NCI-H128 (cell line): ENCODE results near the gene BIK.
"Not testable (repeated sequence)": the region's sequence is repeated elsewhere in the genome, so short reads cannot be mapped to it uniquely, and the experiment has no call there.

Experiments used
- DNase-seq: peaks from one replicate; lab custom pipeline; 2025; ENCODE audit not compliant: unreplicated experiment; lab: John Stamatoyannopoulos, UW

The BIK gene

DNA sequence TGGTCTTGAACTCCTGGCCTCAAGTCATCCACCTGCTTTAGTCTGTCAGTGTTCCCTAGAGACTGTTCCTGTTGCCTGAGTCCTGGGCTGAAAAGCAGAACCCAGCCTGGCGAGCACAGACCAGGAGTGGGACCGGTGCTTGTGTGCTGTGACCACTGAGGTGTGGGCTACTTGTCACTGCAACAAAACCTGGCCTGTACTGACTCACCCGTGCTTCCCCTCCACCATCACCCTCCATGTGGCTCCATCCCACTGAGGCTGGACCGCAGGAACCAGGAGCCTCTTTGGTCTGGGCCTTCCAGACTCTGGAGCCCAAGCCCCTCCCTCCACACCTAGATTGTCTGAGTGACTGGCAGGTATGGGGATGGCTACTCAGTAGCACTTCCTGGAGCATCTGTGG, 24.0 kb downstream of the BIK start:
- DNase-seq = no peak

DNA sequence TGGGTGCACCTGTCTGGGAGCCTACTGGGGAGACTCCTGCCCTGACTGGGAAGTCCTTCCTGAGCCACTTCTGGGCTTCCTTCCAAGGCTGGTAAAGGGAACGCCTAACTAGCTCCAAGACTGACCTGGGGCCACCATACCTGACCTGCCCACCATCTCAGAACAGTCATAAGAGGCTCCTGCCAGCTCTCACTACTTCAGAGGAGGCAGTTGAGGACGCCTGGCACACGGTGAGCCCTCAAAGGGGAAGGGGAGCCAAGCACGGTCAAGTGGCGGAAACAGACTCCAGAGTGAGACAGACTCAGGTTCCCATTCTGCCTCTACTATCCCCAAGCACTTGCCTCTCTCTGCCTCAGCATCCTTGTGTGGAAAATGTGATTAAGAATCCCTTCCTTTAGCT, 25.0 kb downstream of the BIK start:
- DNase-seq = no peak

DNA sequence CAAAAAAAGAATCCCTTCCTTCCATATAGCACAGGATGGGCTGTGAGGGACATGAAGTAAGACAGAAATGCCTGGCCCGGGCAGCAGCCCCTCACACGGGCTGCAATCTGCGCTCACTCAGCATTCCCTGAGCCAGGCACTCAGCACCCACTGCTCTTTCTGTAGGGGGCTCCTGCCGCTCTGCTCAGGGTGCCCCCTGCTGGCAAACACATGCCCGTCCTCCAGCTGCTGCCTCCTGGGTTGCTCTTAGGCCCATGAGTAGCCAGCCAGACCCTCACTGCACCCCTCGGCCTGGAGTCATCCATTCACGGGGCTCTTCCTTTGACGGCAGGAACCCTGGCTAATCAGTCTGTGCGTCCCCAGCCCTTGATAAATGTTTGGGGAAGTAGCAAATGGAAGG, 25.7 kb downstream of the BIK start:
- no peak for DNase-seq

DNA sequence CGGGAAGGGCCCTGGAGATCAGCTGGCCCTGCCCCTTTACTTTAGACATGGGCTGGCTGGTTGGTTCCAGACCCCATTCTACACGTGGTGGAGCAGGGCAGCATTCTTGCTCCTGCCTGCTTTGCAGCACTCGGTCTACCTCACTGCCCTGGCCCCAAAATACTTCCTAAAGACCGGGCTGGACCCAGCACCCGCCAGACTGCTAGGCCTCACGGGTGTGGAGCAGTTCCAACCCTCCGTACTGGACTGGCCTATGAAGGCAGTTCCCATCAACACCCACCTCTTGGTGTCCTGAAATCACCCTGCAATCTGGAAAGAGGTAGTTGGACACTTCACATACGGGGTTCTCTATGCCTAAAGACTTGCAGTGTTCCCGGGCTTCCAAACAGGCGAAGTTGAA, 26.3 kb downstream of the BIK start:
- no peak for DNase-seq

DNA sequence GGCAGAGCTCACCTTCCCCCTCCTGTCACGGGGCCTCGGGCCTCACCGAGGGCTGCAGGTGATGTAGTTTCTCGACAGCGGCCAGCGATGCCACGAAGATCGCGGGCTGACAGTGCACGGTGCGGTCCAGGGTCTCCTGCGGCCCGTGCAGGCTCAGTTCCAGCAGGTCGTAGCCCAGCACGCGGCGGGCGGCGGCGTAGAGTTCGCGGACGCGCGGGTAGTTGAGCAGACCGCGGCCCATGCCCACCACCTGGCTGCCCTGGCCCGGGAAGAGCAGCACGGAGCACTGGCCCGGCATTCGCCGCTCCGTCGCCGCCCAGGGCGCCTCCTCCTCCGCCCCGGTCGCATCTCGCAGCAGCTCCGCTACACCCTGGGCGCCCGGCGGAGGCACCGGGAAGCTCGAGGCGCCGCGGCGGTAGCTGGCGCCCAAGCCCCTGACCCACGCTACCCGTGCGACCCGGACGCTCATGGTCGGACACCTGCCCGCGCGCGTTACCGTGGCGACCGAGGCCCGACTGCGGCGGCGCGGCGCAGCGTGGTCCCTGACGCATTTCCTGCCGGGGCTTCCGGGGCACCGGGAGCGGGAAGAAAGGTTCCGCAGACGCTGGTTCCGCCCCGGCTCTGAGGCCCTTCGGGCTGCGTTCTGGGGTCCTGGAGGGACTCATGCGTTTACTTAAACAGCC, 32.5 kb downstream of the BIK start, which contains the start of gene MCAT:
MCAT (minus strand) TSS at position 519 of the 683 bp plus-strand sequence; CDS start at position 469, 50 bp downstream.
- DNase-seq = peak; percentile 63

DNA sequence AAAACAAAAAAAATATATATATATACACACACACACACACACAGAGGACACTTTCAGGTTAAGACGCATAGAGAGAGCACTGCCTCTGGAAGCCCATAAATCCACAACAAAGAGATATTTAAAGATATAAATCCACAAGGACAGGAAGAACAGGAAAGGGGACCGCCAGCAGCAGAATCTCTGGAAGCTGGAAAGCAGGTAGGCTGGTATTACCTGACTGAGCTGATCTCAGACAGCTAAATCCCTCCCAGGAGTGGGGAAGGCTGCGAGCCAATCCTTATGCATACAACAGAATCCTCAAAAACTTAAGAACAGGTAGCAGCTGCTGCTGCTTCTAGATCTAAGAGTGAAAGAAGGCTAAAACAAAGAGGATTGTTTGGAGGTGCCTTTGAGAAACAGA, 34.4 kb downstream of the BIK start:
- DNase-seq = no peak

DNA sequence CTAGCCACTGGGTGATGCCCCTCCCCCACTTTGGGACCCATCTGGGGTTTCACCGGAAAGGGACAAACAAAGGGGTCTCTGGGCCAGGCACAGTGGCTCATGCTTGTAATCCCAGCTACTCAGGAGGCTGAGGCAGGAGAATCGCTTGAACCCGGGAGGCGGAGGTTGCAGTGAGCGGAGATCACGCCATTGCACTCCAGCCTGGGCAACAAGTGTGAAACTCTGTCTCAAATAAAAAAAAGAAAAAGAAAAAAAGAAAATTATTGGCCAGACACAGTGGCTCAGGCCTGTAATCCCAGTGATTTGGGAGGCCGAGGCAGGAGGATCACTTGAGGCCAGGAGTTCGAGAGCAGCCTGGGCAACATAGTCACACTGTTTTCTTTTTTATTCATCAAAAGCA, 34.8 kb downstream of the BIK start:
- not testable (repeated sequence) for DNase-seq

DNA sequence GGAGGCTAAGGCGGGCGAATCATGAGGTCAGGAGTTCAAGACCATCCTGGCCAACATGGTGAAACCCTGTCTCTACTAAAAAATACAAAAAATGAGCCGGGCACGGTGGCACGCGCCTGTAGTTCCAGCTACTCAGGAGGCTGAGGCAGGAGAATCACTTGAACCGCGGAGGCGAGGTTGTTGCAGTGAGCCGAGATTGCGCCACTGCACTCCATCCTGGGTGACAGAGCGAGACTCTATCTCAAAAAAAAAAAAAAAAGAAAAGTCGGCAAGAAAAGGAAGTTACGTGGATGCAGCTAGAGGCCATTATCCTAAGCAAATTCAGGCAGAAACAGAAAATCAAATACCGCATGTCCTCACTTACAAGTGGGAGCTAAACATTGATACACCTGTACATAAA, 35.8 kb downstream of the BIK start:
- not testable (repeated sequence) for DNase-seq

DNA sequence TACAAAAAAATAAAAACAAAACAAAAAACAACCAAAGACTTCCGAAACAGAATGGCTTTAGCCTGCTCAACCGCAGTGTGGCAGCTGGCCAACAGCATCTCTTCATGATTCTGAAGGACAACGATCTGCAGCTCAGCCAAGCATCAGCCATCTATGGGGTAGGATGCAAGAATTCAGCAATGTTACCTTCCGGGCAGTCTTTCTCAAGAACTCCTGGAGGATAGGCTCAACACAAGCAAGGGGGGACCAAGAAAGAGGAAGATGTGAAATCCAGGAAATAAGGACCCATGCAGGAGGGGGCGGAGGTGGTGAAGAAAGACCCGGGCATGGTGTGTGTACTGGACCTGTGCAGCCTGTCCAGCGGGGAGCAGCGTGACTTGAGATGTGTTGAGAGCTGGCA, 37.3 kb downstream of the BIK start:
- DNase-seq = no peak

DNA sequence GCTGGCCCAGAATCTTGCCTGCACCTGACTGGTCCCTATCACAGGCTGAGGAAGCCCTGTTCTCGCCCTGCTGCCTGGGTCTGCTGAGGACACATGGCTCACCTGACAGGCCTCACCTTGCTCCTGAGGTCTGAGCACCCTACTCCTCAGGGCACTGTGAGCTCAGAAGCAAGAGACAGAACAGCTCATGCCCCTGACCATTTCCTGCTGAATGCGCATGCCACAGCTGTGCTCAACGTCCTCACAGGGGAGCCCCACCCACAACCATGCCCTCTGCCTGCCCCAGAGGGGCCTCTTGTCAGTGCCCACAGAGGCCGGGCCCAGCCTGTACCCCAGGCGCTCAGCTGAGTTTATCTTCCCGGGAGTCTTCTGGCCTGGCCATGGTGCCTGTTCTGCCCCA, 38.0 kb downstream of the BIK start:
- DNase-seq = no peak

DNA sequence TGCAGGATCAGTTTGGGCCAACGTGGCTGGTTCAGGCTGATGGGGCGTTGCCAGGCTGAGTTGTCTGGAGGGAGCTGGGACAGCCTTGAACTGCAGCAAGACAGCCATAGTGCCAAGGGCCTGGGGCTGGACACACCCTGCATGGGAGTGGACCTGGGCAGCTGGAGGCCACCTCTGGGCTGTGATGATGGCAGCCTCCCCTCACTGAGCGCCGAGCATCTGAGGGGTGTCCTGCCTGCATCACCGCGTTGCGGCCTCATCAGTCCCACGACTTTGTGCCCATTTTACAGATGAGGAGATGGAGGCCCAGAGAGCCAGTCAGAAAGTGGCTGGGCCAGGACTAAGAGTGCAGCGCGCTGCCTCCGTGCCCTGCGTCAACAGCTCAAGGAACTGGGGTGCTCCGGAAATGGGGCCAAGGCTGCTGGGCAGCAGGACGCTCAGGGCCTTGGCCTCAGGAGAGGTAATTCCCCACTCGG, 40.2 kb downstream of the BIK start:
- no peak for DNase-seq

DNA sequence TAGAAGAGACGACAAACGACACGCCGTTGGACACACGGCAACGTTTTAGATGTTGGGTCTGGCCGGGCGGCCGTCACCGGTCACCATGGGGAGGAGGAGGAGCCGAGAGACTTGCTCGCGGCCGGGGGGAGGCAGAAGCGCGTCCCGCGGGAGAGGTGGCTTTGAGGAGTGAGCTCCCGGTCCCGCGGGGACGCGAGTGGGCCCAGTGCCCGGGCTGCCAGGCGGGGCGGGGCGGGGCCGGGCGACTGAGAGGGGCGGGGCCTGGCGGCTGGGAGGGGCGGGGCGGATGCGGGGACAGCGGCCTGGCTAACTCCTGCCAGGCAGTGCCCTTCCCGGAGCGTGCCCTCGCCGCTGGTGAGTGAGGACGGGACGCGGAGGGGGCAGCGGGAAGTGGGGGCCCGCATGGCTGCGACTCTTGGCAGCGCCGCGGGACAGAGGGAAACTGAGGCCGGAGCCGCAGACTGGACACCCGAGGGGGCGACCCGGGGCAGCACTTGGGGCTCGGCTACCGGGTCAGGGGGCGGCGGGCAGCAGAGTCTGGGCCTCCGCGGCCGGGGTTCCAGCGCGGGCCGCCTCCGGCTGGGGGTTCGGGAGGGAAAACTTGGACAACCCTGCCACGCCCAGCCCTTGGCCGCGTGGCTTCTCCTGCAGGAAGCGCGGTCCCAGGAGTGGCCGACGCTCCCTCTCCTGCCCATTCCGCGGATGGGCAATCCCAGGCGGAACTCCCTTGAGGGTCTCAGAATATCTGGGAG, 40.9 kb downstream of the BIK start, which contains the start of gene TSPO:
TSPO (plus strand) TSS at position 309 of the 752 bp plus-strand sequence. CDS start 7,680 bp downstream, outside the sequence.
- no peak for DNase-seq

DNA sequence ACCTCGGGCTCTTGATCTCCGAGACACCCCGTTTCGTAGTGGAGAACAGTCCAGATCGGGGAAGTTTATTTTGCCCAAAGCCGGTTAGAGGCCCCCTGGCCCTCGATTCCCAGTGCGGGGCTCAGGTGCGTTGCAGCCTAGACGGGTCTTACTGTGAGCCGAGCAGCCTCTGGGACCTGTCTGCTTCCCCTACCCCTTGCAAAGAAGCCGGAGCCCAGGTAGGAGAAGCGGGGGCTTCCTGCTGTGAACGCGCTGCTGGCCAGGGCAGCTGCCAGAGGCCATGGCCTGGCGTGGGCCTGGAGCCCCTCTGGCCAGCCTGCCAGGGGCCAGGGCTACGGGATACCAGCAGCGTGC, 41.4 kb downstream of the BIK start:
- DNase-seq = no peak

DNA sequence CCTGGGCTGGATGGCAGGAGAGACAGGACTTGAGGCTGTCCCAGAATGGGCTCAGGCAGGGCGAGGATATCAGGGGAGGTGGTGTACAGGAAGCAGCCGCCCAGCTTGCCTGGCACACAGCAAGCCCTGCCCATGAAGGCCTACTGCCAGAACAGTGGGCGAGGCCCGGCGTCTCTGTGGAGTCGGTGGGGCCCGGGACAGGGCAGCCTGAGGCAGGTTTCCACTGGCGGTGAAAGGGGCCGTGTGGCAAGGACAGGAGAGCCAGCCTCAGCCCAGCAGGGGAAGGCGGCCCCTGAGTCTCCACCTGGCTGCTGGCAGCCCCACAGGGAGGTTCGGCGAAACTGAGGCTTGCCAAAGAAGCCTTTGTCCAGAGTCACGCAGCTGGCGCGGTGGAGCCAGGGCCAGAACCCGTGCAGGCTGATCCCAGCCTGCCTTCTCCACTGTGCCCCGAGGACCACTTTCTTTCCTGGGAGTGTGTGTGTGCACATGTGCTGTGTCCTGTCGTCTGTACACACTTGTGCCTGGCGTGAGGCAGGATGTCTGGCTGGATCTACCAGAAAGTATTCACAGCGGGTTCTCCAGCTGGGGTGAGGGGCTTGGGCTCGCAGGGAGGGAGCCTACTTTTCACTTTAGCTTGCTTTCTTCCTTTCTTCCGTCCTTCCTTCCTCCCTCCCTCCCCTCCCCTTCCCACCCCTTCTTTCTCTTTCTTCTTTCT, 42.0 kb downstream of the BIK start:
- DNase-seq = no peak

DNA sequence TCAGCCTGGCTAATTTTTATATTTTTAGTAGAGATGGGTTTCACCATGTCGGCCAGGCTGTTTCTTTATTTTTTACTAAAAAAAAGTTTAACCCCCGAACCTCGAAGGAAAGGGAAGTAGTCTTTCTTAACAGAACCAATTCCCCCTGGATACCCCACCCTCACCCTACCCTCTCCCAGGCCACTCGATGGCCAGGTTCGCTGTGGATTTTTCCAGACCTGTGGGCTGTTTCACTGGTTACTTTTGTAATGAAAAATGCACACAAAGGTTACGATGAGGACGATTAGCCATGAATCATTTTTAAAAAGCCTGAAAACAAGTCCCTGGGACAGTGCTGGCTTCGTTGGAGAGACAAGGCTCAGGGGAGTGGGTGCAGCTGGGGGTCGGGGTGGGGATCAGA, 43.3 kb downstream of the BIK start:
- DNase-seq = no peak

DNA sequence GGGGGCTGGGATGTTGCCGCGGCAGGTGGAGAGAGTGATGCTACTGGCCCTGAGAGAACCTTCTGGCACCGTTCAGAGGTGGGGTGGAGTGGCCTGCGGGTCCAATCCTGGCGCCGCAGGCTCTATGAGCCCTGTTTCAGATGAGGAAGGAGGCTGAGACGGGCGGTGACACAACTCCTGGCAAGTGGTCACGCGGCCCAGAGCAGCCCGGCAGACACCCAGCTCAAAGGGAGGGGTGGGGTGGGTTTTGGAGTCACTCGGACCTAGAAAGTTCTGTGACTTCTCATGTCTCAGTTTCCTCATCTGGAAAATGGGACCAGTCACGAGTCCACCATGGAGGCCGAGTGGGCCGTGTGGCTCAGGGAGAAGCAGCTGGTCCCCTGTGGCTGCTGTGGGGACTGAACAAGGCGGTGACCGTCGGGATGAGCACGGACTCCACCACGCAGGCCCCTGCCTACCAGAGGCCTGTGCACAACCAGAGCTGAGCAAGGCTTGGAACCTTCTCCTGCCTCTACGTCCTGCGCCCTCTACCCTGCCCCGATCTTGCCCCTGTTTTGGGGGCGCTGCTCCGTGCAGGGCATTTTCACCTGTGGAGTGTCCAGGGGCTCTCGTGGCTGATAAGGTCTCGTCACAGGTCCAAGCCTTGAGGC, 44.5 kb downstream of the BIK start:
- DNase-seq = no peak

DNA sequence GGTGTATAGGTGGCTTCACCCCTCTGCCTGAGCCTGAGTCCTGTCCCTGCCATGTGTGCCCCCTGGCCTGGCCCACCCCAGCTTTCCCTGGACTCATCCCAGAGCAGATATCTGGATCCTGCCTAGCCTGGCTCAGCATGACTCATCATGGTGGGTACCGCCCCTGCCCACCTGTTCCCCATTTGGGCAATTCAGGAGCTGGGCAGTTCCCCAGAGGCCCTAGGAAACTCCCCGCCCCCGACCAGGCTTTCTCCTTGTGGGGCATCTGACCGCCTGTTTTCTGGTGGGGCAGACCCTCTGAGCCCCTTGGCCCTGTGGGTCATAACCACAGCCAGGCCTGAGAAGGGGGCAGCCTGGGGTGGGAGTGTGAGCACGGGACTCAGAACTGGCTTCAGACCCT, 45.2 kb downstream of the BIK start:
- DNase-seq = no peak

DNA sequence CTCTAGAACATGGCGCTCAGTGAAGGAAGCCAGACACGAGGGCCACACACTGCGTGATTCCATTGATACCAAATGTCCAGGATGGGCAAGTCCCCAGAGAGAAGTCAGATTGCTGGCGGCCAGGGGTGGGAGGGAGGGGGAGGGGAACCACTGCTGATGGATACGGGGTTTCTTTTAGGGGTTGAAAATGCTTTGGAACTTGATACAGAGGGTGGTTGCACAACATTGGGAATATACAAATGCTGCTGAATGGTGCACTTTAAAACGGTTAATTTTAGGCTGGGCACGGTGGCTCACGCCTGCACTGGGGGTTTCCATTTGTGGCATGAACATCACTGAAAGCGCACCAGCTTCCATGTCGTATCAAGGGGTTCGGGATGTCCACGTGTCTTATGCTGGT, 45.9 kb downstream of the BIK start:
- no peak for DNase-seq

DNA sequence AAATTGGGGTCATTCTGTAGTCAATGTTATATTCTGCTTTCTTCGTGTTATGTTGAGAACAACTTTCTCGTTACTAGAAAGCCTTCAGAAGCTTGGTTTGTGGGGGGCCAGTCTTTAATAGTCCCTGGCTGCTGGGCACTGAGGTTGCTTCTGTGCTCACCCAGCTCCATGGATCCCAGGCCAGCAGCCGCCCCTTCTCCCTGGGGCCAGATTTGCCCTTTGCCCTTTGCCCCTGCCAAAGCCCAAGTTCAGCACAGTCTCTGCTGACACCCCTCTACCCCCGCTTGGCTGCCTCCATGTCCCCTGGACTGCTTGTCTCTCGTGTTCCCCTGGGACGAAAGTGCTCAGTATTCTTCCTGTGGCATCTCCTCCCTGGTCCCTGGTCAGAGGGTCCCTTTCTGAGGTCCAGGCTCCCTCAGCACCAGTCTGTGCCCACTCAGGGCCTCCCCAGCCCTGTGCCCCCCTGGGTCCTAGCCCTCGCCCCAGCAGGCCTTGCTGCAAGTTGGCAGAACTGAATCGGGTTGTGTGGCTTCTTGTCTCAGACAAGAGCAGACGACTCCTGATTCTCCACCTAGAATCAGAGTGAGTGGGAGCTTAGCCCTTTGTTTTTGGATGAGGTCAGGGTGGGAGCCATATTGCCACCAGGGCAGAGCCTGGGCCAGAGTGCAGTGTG, 47.5 kb downstream of the BIK start:
- no peak for DNase-seq

DNA sequence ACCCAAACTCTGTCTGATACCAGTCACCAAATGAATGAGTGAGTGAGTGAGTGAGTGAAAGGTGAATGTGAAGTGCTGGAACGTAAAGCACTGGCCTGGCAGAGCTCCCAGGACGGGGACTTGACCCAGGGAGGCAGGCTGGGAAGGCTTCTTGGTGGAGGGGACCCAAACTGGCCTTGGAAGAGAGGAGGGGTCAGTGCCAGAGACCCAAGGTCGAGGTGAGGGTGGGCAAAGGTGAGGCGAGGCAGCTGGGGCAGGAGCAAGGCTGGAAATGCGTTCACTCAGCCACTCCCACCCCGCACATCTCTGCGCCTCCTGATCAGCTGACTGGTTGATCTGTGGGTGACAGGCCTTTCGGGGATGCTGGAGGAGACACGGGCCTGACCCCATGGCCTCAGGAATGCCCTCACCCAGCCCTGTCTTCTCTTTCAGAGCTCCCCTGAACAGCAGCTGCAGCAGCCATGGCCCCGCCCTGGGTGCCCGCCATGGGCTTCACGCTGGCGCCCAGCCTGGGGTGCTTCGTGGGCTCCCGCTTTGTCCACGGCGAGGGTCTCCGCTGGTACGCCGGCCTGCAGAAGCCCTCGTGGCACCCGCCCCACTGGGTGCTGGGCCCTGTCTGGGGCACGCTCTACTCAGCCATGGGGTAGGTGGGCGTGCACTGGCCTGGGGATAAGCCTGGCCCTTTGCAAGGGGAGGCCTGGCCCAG, 48.4 kb downstream of the BIK start:
- DNase-seq = no peak
